Neuronal stem cell (in vitro differentiated cells): ENCODE data around the gene HMGN1. TPM values are rescaled to one million over a fixed set of nuclear protein-coding genes. Genes with fewer than 3 reads are reported as not detected.

Source experiments
- DNase-seq: peaks from one replicate; pipeline ENCODE4 v3.0.0-alpha.2; 2013; ENCODE audit warnings: low spot score
- H2AFZ ChIP-seq: one replicate; pipeline ENCODE4 v1.6.1; 2013; ENCODE audit warnings: mild to moderate bottlenecking, low read length, inconsistent platforms
- H2AK5ac ChIP-seq: 2 replicates; pipeline ENCODE4 v1.6.1; 2013; ENCODE audit warnings: low read depth, mild to moderate bottlenecking, inconsistent platforms, low read length, moderate library complexity, mixed read lengths
- H2BK120ac ChIP-seq: 2 replicates; pipeline ENCODE4 v1.6.1; 2013; ENCODE audit warnings: low read depth, mild to moderate bottlenecking, inconsistent platforms, low read length, moderate library complexity, mixed read lengths
- H2BK12ac ChIP-seq: one replicate; pipeline ENCODE4 v1.6.1; 2013; ENCODE audit warnings: low read length, inconsistent platforms
- H2BK15ac ChIP-seq: 2 replicates; pipeline ENCODE4 v1.6.1; 2013; ENCODE audit warnings: mild to moderate bottlenecking, low read length, inconsistent platforms, mixed read lengths
- H2BK5ac ChIP-seq: one replicate; pipeline ENCODE4 v1.6.1; 2013; ENCODE audit warnings: inconsistent platforms, mild to moderate bottlenecking, low read length, moderate library complexity
- H3K14ac ChIP-seq: one replicate; pipeline ENCODE4 v1.6.1; 2013; ENCODE audit warnings: low read length, inconsistent platforms
- H3K18ac ChIP-seq: 2 replicates; pipeline ENCODE4 v1.6.1; 2013; ENCODE audit warnings: low read length, inconsistent platforms
- H3K23ac ChIP-seq: 2 replicates; pipeline ENCODE4 v1.6.1; 2013; ENCODE audit warnings: low read depth, mild to moderate bottlenecking, mixed read lengths, low read length, inconsistent platforms; ENCODE audit not compliant: poor library complexity
- H3K27ac ChIP-seq: replicated peaks from 3 replicates; pipeline ENCODE4 v1.5.1; 2013; ENCODE audit warnings: low read length, inconsistent platforms
- H3K27me3 ChIP-seq, 3 experiments: 2 replicates each; pipeline ENCODE4 v1.6.1; 2013; ENCODE audit warnings: low read length in 3 of 3, mild to moderate bottlenecking in 2 of 3, inconsistent platforms in 1 of 3, low read depth in 1 of 3, mixed read lengths in 1 of 3, moderate library complexity in 1 of 3; ENCODE audit not compliant: control insufficient read depth in 3 of 3, insufficient read depth in 3 of 3
- H3K36me3 ChIP-seq, 2 donors: replicated peaks in 1 of 2; 2 replicates each; pipeline ENCODE4 v1.6.1; 2013; ENCODE audit warnings: low read length in 2 of 2; ENCODE audit not compliant: control insufficient read depth in 2 of 2, insufficient read depth in 2 of 2
- H3K4ac ChIP-seq: 2 replicates; pipeline ENCODE4 v1.6.1; 2013; ENCODE audit warnings: inconsistent platforms, mild to moderate bottlenecking, low read length, moderate library complexity
- H3K4me1 ChIP-seq, 2 donors: 1 replicate in 1 of 2; 2 replicates in 1 of 2; pipeline ENCODE4 v1.6.1; 2013; ENCODE audit warnings: low read length in 2 of 2, low read depth in 1 of 2; ENCODE audit not compliant: control insufficient read depth in 2 of 2, insufficient read depth in 1 of 2
- H3K4me2 ChIP-seq: one replicate; pipeline ENCODE4 v1.6.1; 2013; ENCODE audit warnings: mild to moderate bottlenecking, low read length, inconsistent platforms; ENCODE audit not compliant: insufficient read depth, poor library complexity, severe bottlenecking
- H3K4me3 ChIP-seq, 2 donors: 2 replicates each; pipeline ENCODE4 v1.5.1; 2013; ENCODE audit warnings: low read length in 2 of 2, mild to moderate bottlenecking in 2 of 2, inconsistent platforms in 1 of 2, moderate library complexity in 1 of 2
- H3K79me1 ChIP-seq: one replicate; pipeline ENCODE4 v1.6.1; 2013; ENCODE audit warnings: low read depth, mild to moderate bottlenecking, inconsistent platforms, low read length, moderate library complexity
- H3K9ac ChIP-seq: one replicate; pipeline ENCODE4 v1.6.1; 2013; ENCODE audit warnings: mild to moderate bottlenecking, low read depth, low read length, inconsistent platforms; ENCODE audit not compliant: poor library complexity
- H3K9me3 ChIP-seq, 2 donors: replicated peaks in 1 of 2; 2 replicates each; pipeline versions ENCODE3 to v1.6.1; 2013; ENCODE audit warnings: low read length in 2 of 2, mild to moderate bottlenecking in 2 of 2, inconsistent platforms in 1 of 2, low read depth in 1 of 2, mixed read lengths in 1 of 2, moderate library complexity in 1 of 2; ENCODE audit not compliant: control insufficient read depth in 2 of 2, insufficient read depth in 1 of 2
- H4K8ac ChIP-seq: one replicate; pipeline ENCODE4 v1.6.1; 2013; ENCODE audit warnings: low read depth, mild to moderate bottlenecking, inconsistent platforms, low read length, moderate library complexity
- H4K91ac ChIP-seq: one replicate; pipeline ENCODE4 v1.6.1; 2013; ENCODE audit warnings: low read length, low read depth, mild to moderate bottlenecking, inconsistent platforms; ENCODE audit not compliant: poor library complexity
- WGBS, 2 donors: extraction: QIAGEN DNeasy Blood & Tissue Kit; methylation state at CpG; one replicate each; pipeline ENCODE4 v1.1.7; 2013; ENCODE audit warnings: missing lambda C conversion rate in 2 of 2, mixed read lengths in 1 of 2; ENCODE audit not compliant: insufficient read length in 2 of 2, insufficient replicate concordance in 1 of 2; ENCODE audit errors: extremely low coverage in 2 of 2; 5-methylcytosine and 5-hydroxymethylcytosine counted together
- small RNA-seq: library from polyadenylated mRNA; stranded (forward); fragments of <200 nt; extraction: miRNeasy Mini kit (QIAGEN cat#:217004); gene quantifications from one replicate; pipeline ENCODE3, GENCODE V24; 2013; ENCODE audit not compliant: insufficient read depth

HMGN1 gene

DNA sequence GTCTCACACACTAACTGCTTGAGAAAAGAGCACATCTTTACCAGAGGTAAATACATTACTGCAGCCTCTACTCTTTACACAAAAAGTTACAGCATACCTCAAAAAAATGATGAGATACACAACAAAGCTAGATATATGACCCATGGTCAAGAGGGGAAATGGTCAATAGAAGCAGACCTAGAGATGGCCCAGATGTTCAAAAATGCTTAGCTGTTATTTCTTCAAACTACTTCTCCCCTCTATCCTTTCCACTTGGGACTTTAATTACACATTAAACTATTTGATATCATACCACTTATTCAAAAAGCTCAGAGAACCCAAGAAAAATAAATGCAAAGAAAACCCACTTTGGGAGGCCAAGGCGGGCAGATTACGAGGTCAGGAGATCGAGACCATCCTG, 48.3 kb downstream of the HMGN1 start:
- H3K27me3 ChIP-seq: no peaks in the 10 kb centered on the region
- H2BK5ac ChIP-seq: no peak overlapping the region
- H3K79me1 ChIP-seq: peaks cover 6% of the 10 kb centered on the region
- H2BK12ac ChIP-seq: no peak overlapping the region
- H3K14ac ChIP-seq: no peak overlapping the region
- H4K8ac ChIP-seq: no peak overlapping the region
- H3K4me2 ChIP-seq: no peak overlapping the region
- no peak overlapping the region for H4K91ac ChIP-seq
- no peak overlapping the region for H2BK120ac ChIP-seq
- peaks cover 7 to 19% of the 10 kb centered on the region in 2 donors for H3K9me3 ChIP-seq
- H3K27ac ChIP-seq: no peak overlapping the region
- no peak overlapping the region for H3K4ac ChIP-seq
- H3K18ac ChIP-seq: no peak overlapping the region
- H3K36me3 ChIP-seq: peaks cover 13 to 93% of the 10 kb centered on the region in 2 donors
- H3K23ac ChIP-seq: no peak overlapping the region
- H2AK5ac ChIP-seq: no peak overlapping the region
- no peak overlapping the region for H3K9ac ChIP-seq
- H2BK15ac ChIP-seq: no peak overlapping the region
- no peaks in the 10 kb centered on the region for H3K4me1 ChIP-seq
- WGBS, 2 donors: no CpG with 5 or more reads among the region's 3 CpGs
- no peak for DNase-seq
- no peak overlapping the region for H3K4me3 ChIP-seq
- no peak overlapping the region for H2AFZ ChIP-seq

DNA sequence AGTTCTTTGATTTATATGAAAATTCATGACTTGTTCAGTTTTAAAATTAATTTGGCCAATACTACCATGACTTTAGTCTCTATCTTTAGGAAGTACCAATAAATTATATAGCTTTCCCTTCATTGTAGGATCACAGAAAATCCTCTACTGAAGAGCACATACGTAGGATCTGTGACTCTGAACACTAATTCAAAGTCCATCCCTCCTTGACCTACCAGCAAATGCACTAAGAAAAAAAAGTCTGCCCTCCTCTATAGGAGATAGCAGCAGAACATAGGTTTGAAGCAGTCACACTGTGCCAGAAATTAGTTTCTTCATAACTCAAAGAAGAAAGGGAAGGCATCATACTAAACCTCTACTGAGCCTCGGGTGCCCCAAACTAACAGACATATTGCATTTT, 52.0 kb downstream of the HMGN1 start:
- Histone ChIP-seq H3K27ac (no peak overlapping the region), H2BK120ac (no peak overlapping the region), H3K4me2 (no peak overlapping the region), H4K8ac (no peak overlapping the region), H3K9me3 (peaks cover 7 to 22% of the 10 kb centered on the region in 2 donors), H3K23ac (no peak overlapping the region), H3K18ac (no peak overlapping the region), H2BK5ac (no peak overlapping the region), H4K91ac (no peak overlapping the region), H2BK15ac (no peak overlapping the region), H2BK12ac (no peak overlapping the region), H3K36me3 (peaks cover 15 to 96% of the 10 kb centered on the region in 2 donors), H3K4me1 (no peaks in the 10 kb centered on the region), H3K79me1 (peaks cover 3% of the 10 kb centered on the region), H3K14ac (no peak overlapping the region), H3K27me3 (no peaks in the 10 kb centered on the region), H2AFZ (no peak overlapping the region), H3K4ac (no peak overlapping the region), H2AK5ac (no peak overlapping the region), H3K4me3 (no peak overlapping the region), H3K9ac (no peak overlapping the region)
- no CpG with 5 or more reads among the region's 2 CpGs for WGBS, 2 donors
- DNase-seq: no peak

Small RNA genes within 50 kb of the gene (small RNA-seq; reads per million reads assigned to genes)
- gene RF00019: not detected
